ENCODE results near the gene PTP4A2.

DNA sequence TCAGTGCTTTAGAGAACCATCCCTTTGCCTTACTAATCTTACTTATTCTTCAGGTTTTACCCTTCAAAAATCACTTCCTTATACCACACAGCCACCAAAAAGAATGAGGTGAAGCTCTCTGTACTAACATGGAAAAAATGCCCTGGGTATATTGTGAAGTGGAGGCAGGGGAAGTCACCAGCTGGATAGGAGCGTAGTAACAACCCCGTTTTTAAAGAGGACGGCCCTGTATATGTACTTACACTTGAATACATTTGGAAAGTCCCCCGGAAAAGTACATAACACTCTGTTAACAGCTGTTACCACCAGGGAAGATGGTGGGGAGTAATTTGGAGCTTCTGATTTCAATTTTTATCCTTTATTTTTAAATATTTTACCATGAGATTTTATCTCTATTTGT lies 47.3 kb upstream of the PTP4A2 start:
- TF ChIP-seq, protein P1, sequence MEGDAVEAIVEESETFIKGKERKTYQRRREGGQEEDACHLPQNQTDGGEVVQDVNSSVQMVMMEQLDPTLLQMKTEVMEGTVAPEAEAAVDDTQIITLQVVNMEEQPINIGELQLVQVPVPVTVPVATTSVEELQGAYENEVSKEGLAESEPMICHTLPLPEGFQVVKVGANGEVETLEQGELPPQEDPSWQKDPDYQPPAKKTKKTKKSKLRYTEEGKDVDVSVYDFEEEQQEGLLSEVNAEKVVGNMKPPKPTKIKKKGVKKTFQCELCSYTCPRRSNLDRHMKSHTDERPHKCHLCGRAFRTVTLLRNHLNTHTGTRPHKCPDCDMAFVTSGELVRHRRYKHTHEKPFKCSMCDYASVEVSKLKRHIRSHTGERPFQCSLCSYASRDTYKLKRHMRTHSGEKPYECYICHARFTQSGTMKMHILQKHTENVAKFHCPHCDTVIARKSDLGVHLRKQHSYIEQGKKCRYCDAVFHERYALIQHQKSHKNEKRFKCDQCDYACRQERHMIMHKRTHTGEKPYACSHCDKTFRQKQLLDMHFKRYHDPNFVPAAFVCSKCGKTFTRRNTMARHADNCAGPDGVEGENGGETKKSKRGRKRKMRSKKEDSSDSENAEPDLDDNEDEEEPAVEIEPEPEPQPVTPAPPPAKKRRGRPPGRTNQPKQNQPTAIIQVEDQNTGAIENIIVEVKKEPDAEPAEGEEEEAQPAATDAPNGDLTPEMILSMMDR (IDR thresholded peaks at IDR 0.05) = no peak
- no peak for TF ChIP-seq EZH2 (IDR thresholded peaks at IDR 0.05; ENCODE audit: borderline replicate concordance, insufficient read depth, low read depth, low read length, poor library complexity, severe bottlenecking)
